Uterus (tissue), 4 donors: Measurements from ENCODE around the gene CCDC91. TPM values are rescaled to one million over a fixed set of nuclear protein-coding genes. Genes with fewer than 3 reads are reported as not detected.

Experiments
- DNase-seq, 2 donors: peaks; one replicate each; pipeline ENCODE4 v3.0.0-alpha.2; 2019 to 2020
- H3K27ac ChIP-seq, 2 donors: fragments of 200-600 bp; sonication (generic); 1 replicate in 1 of 2; 2 replicates in 1 of 2; pipeline ENCODE4 v1.5.1; 2016 to 2018
- H3K27me3 ChIP-seq, 2 donors: fragments of 200-600 bp; sonication (generic); one replicate each; pipeline ENCODE4 v1.5.1; 2018 to 2019; ENCODE audit warnings: control low read depth in 1 of 2
- H3K36me3 ChIP-seq, 2 donors: fragments of 200-600 bp; sonication (generic); one replicate each; pipeline ENCODE4 v1.5.1; 2019; ENCODE audit warnings: control low read depth in 1 of 2
- H3K4me1 ChIP-seq, 2 donors: fragments of 200-600 bp; sonication (generic); one replicate each; pipeline ENCODE4 v1.5.1; 2018 to 2019; ENCODE audit warnings: control low read depth in 1 of 2
- H3K4me3 ChIP-seq, 2 donors: fragments of 200-600 bp; sonication (generic); 1 replicate in 1 of 2; 2 replicates in 1 of 2; pipeline ENCODE4 v1.5.1; 2018 to 2019; ENCODE audit warnings: mild to moderate bottlenecking in 1 of 2
- H3K9me3 ChIP-seq, 2 donors: fragments of 200-600 bp; sonication (generic); one replicate each; pipeline ENCODE4 v1.5.1; 2019; ENCODE audit warnings: control low read depth in 1 of 2
- POLR2A ChIP-seq, 2 donors: fragments of 450-650 bp; IDR thresholded peaks; one replicate each; pipeline ENCODE4 v1.6.1; 2016; ENCODE audit warnings: antibody characterized with exemption in 2 of 2, mild to moderate bottlenecking in 1 of 2, moderate library complexity in 1 of 2
- intact Hi-C: fragments of 100-400 bp; cut with DNase I; formaldehyde crosslinking; loops from one replicate; pipeline ENCODE4 v1.15.1; 2023; ENCODE audit warnings: low total_unique reads
- total RNA-seq, 4 donors: library from RNA; depleted of rRNA in 3 of 4; stranded (reverse); fragments of >200 nt in 3 of 4; gene quantifications; one replicate each; pipeline versions ENCODE4 v1.1.0 to v1.2.4, GENCODE V29; 2014 to 2023
- TF ChIP-seq, protein P1 (sequence below), 4 experiments: fragments of 200-600 bp in 2 of 4; fragments of 450-650 bp in 2 of 4; sonication (generic) in 2 of 4; IDR thresholded peaks; one replicate each; pipeline ENCODE4 v1.5.1; 2016 to 2019; ENCODE audit warnings: antibody characterized with exemption in 4 of 4, mild to moderate bottlenecking in 2 of 4, moderate library complexity in 1 of 4
- donor health status: DM: yes; HTN: yes; CAD: no.

CCDC91 gene
- total RNA-seq, 4 donors from 2014 or later = 24.7 to 49.7 (median 41.0) TPM

- no peak for DNase-seq
- Histone ChIP-seq H3K27ac (no peak overlapping the region), H3K4me1 (no peaks in the 10 kb centered on the region), H3K27me3 (no peaks in the 10 kb centered on the region), H3K9me3 (no peaks in the 10 kb centered on the region), H3K4me3 (no peak overlapping the region), H3K36me3 (no peaks in the 10 kb centered on the region)
- intact Hi-C loops = no loop called here
- no peak for TF ChIP-seq POLR2A (IDR thresholded peaks at IDR 0.05)
- TF ChIP-seq, protein P1, sequence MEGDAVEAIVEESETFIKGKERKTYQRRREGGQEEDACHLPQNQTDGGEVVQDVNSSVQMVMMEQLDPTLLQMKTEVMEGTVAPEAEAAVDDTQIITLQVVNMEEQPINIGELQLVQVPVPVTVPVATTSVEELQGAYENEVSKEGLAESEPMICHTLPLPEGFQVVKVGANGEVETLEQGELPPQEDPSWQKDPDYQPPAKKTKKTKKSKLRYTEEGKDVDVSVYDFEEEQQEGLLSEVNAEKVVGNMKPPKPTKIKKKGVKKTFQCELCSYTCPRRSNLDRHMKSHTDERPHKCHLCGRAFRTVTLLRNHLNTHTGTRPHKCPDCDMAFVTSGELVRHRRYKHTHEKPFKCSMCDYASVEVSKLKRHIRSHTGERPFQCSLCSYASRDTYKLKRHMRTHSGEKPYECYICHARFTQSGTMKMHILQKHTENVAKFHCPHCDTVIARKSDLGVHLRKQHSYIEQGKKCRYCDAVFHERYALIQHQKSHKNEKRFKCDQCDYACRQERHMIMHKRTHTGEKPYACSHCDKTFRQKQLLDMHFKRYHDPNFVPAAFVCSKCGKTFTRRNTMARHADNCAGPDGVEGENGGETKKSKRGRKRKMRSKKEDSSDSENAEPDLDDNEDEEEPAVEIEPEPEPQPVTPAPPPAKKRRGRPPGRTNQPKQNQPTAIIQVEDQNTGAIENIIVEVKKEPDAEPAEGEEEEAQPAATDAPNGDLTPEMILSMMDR (IDR thresholded peaks at IDR 0.05) = no peak
Observed at GRCh38 chr12:28550757-28551704, 360.8 kb downstream of the CCDC91 start.

DNA sequence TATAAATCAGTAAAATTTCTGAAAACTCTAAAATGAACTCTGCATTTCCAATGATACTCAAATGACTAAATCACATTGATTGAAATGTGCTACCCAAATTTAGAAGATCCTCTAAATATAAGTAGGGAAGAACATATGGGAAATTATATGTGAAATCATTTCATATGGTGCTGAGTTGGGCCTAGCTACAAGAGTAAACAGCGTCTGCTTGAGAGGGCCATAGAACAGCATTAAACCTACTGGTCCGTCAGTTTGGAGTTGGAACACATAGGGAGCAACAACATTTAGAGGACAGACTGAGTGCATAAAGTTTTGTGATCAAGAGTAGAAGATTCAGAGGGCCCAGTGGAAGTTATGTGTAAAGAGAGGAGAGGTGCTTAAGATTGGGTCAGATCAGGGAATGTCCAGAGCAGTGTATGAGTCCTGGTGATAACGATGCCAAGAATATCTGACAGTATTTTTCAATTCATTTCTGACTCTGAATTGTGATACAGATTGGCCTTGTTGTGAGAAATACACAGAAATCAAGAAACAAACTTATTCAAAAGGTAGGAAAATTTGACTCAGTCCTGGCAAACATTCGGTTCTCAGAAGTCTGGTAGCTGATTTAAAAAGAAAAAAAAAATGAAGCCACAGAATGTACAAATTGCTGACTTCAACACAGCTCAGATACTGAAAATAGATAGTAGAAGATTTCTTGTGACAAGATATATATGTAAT lies 362.2 kb downstream of the CCDC91 start:
- Histone ChIP-seq H3K36me3 (no peaks in the 10 kb centered on the region), H3K9me3 (no peaks in the 10 kb centered on the region), H3K27me3 (no peaks in the 10 kb centered on the region), H3K4me1 (no peaks in the 10 kb centered on the region), H3K4me3 (no peak overlapping the region), H3K27ac (no peak overlapping the region)
- intact Hi-C loops = no loop called here
- TF ChIP-seq, protein P1 (IDR thresholded peaks at IDR 0.05) = no peak
- no peak for TF ChIP-seq POLR2A (IDR thresholded peaks at IDR 0.05)
- DNase-seq = no peak

DNA sequence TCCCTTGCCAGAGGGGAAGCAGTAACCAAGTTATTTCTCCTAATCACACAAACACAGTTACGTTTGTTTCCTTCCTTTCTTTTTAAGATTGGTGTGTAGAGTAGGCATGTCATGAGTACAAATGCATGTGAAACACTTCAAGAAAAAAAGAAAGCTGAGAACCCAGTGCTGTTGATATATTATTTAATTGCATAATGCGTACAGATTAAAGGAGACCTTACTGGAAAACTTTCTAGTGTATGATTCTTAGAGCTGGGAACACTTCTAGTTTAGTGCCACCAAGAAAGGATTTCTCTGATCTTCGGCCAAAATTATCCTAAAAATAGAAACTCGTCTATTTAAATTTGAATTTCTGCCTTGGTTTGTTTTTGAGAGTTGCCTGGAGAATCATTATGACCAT lies 365.5 kb downstream of the CCDC91 start:
- no peaks in the 10 kb centered on the region for H3K4me1 ChIP-seq
- no peak for DNase-seq
- H3K27ac ChIP-seq = no peak overlapping the region
- H3K27me3 ChIP-seq = no peaks in the 10 kb centered on the region
- intact Hi-C loops = no loop called here
- H3K4me3 ChIP-seq = no peak overlapping the region
- H3K36me3 ChIP-seq = no peaks in the 10 kb centered on the region
- no peaks in the 10 kb centered on the region for H3K9me3 ChIP-seq
- no peak for TF ChIP-seq POLR2A (IDR thresholded peaks at IDR 0.05)
- TF ChIP-seq, protein P1 (IDR thresholded peaks at IDR 0.05) = no peak

- Histone ChIP-seq H3K4me1 (no peaks in the 10 kb centered on the region), H3K27me3 (no peaks in the 10 kb centered on the region), H3K36me3 (no peaks in the 10 kb centered on the region), H3K27ac (no peak overlapping the region), H3K9me3 (no peaks in the 10 kb centered on the region), H3K4me3 (no peak overlapping the region)
- no peak for DNase-seq
- no peak for TF ChIP-seq POLR2A (IDR thresholded peaks at IDR 0.05)
- TF ChIP-seq, protein P1 (IDR thresholded peaks at IDR 0.05) = no peak
- intact Hi-C loops = no loop called here
Observed at GRCh38 chr12:28558250-28558649, 368.0 kb downstream of the CCDC91 start.

DNA sequence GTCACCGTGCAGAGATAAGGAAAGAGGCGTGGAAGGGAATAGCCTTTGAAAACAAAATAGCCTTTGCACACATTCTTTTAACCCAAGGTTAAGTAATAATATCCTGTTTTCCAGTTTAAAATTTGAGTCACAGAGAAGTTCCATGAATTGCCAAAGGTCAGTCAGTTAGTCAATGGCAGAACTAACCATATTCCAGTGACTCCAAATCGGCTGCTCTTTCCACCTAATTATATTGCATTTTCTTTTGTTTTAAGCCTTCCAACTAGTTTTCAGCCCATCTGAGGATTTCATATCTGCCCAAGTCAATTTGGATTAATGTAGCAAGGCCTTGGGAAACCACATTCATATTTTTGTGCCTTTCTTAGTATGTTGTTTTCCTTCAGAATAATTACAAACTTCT lies 373.0 kb downstream of the CCDC91 start:
- Histone ChIP-seq H3K4me3 (no peak overlapping the region), H3K27ac (peak overlapping the region; percentile 25 to 36), H3K27me3 (no peaks in the 10 kb centered on the region), H3K4me1 (no peaks in the 10 kb centered on the region), H3K36me3 (no peaks in the 10 kb centered on the region), H3K9me3 (no peaks in the 10 kb centered on the region)
- no peak for DNase-seq
- intact Hi-C loops = no loop called here
- no peak for TF ChIP-seq POLR2A (IDR thresholded peaks at IDR 0.05)
- TF ChIP-seq, protein P1 (IDR thresholded peaks at IDR 0.05) = no peak
